ENCODE measurements around the gene PAX2.

GRCh38 chr10:100748231-100749058 is 3.1 kb downstream of the PAX2 start:
- TF ChIP-seq CTCF (IDR thresholded peaks at IDR 0.05) = no peak
- TF ChIP-seq POLR2A (IDR thresholded peaks at IDR 0.05) = no peak
